ENCODE measurements around the gene URAD. TPM values are rescaled to one million over a fixed set of nuclear protein-coding genes. Genes with fewer than 3 reads are reported as not detected.
A peak's percentile ranks its signal among the peaks of the same experiment; 100 is the strongest.

Gene URAD
- total RNA-seq, 2 experiments from 2014 or later: not detected

- Mint-ChIP-seq H3K27me3 (peaks cover 61% of the 10 kb centered on the region), H3K36me3 (ENCODE audit: low read depth) (no peaks in the 10 kb centered on the region), H3K4me3 (no peak overlapping the region), H3K9me3 (no peaks in the 10 kb centered on the region), H3K4me1 (peaks cover 7% of the 10 kb centered on the region), H3K27ac (no peak overlapping the region)
- ChIA-PET POLR2A (no interaction called here), CTCF (no interaction called here)
- DNase-seq: no peak
These were observed 7.3 kb downstream of the URAD start for GRCh38 chr13:27981006-27981708.

- H3K9me3 Mint-ChIP-seq: no peaks in the 10 kb centered on the region
- no peak for DNase-seq
- POLR2A ChIA-PET: no interaction called here
- CTCF ChIA-PET: no interaction called here
- H3K27ac Mint-ChIP-seq: no peak overlapping the region
- peaks cover 9% of the 10 kb centered on the region for H3K4me1 Mint-ChIP-seq
- H3K36me3 Mint-ChIP-seq (ENCODE audit: low read depth): no peaks in the 10 kb centered on the region
- no peak overlapping the region for H3K4me3 Mint-ChIP-seq
- peaks cover 68% of the 10 kb centered on the region for H3K27me3 Mint-ChIP-seq
These were observed 8.1 kb downstream of the URAD start for GRCh38 chr13:27980280-27980998.

GRCh38 chr13:27979765-27980279 is 8.7 kb downstream of the URAD start:
- H3K27me3 Mint-ChIP-seq: peaks cover 74% of the 10 kb centered on the region
- H3K4me3 Mint-ChIP-seq: no peak overlapping the region
- no peak overlapping the region for H3K27ac Mint-ChIP-seq
- ChIA-PET CTCF (no interaction called here), POLR2A (no interaction called here)
- no peaks in the 10 kb centered on the region for H3K9me3 Mint-ChIP-seq
- no peak for DNase-seq
- H3K36me3 Mint-ChIP-seq (ENCODE audit: low read depth): no peaks in the 10 kb centered on the region
- H3K4me1 Mint-ChIP-seq: peaks cover 9% of the 10 kb centered on the region

- Mint-ChIP-seq H3K27me3 (peaks cover 80% of the 10 kb centered on the region), H3K36me3 (ENCODE audit: low read depth) (no peaks in the 10 kb centered on the region), H3K4me1 (peaks cover 9% of the 10 kb centered on the region), H3K9me3 (no peaks in the 10 kb centered on the region), H3K27ac (no peak overlapping the region), H3K4me3 (no peak overlapping the region)
- no peak for DNase-seq
- ChIA-PET CTCF (interaction anchor here (0.6 kb wide), 1 partner anchor 152 kb away, joined by 3 read pairs; no protein-coding TSS in a partner anchor), POLR2A (no interaction called here)
These were observed 9.4 kb downstream of the URAD start for GRCh38 chr13:27979001-27979643.

- Mint-ChIP-seq H3K4me1 (peaks cover 9% of the 10 kb centered on the region), H3K9me3 (no peaks in the 10 kb centered on the region), H3K27ac (no peak overlapping the region), H3K27me3 (peaks cover 85% of the 10 kb centered on the region), H3K4me3 (no peak overlapping the region), H3K36me3 (ENCODE audit: low read depth) (no peaks in the 10 kb centered on the region)
- no peak for DNase-seq
- ChIA-PET POLR2A (no interaction called here), CTCF (interaction anchor here (0.5 to 1.5 kb wide), 5 partner anchors 22 to 644 kb away, joined by 3 to 4 read pairs (median 3); no protein-coding TSS in a partner anchor)
These were observed 10.1 kb downstream of the URAD start for GRCh38 chr13:27978301-27978968.

- Mint-ChIP-seq H3K27ac (no peak overlapping the region), H3K4me1 (peaks cover 9% of the 10 kb centered on the region), H3K27me3 (peaks cover 86% of the 10 kb centered on the region), H3K9me3 (no peaks in the 10 kb centered on the region), H3K4me3 (no peak overlapping the region), H3K36me3 (ENCODE audit: low read depth) (no peaks in the 10 kb centered on the region)
- ChIA-PET CTCF (interaction anchor here (0.5 to 1.5 kb wide), 4 partner anchors 21 to 643 kb away, joined by 3 to 4 read pairs (median 3); no protein-coding TSS in a partner anchor), POLR2A (no interaction called here)
- DNase-seq: no peak
These were observed 10.8 kb downstream of the URAD start for GRCh38 chr13:27977476-27978300.

GRCh38 chr13:27976362-27977091 is 12.0 kb downstream of the URAD start:
- Mint-ChIP-seq H3K4me3 (no peak overlapping the region), H3K4me1 (peaks cover 9% of the 10 kb centered on the region), H3K36me3 (ENCODE audit: low read depth) (no peaks in the 10 kb centered on the region), H3K27ac (no peak overlapping the region), H3K9me3 (no peaks in the 10 kb centered on the region), H3K27me3 (peaks cover 84% of the 10 kb centered on the region)
- ChIA-PET CTCF (interaction anchor here (0.7 to 2.0 kb wide), 4 partner anchors 10 to 151 kb away, joined by 3 to 6 read pairs (median 4); partner anchors contain the start of gene PDX1), POLR2A (no interaction called here)
- DNase-seq: no peak

GRCh38 chr13:27975564-27976361 is 12.7 kb downstream of the URAD start:
- no peaks in the 10 kb centered on the region for H3K9me3 Mint-ChIP-seq
- POLR2A ChIA-PET: interaction anchor here (0.5 to 0.6 kb wide), 2 partner anchors 17 to 1410 kb away, joined by 3 read pairs; no protein-coding TSS in a partner anchor
- CTCF ChIA-PET: interaction anchor here (0.7 to 2.0 kb wide), 6 partner anchors 9 to 150 kb away, joined by 3 to 7 read pairs (median 5); partner anchors contain the start of gene PDX1
- H3K4me1 Mint-ChIP-seq: peaks cover 9% of the 10 kb centered on the region
- peaks cover 84% of the 10 kb centered on the region for H3K27me3 Mint-ChIP-seq
- peak overlapping the region; percentile 46 for H3K27ac Mint-ChIP-seq
- H3K36me3 Mint-ChIP-seq (ENCODE audit: low read depth): no peaks in the 10 kb centered on the region
- H3K4me3 Mint-ChIP-seq: no peak overlapping the region
- DNase-seq: no peak

GRCh38 chr13:27973961-27974662 is 14.4 kb downstream of the URAD start:
- H3K27ac Mint-ChIP-seq: no peak overlapping the region
- POLR2A ChIA-PET: no interaction called here
- H3K27me3 Mint-ChIP-seq: peaks cover 87% of the 10 kb centered on the region
- no peak overlapping the region for H3K4me3 Mint-ChIP-seq
- CTCF ChIA-PET: interaction anchor here (0.5 kb wide), 1 partner anchor 12 kb away, joined by 3 read pairs; no protein-coding TSS in a partner anchor
- H3K9me3 Mint-ChIP-seq: no peaks in the 10 kb centered on the region
- DNase-seq: no peak
- H3K36me3 Mint-ChIP-seq (ENCODE audit: low read depth): no peaks in the 10 kb centered on the region
- H3K4me1 Mint-ChIP-seq: peaks cover 8% of the 10 kb centered on the region

- no peak overlapping the region for H3K4me3 Mint-ChIP-seq
- peaks cover 83% of the 10 kb centered on the region for H3K27me3 Mint-ChIP-seq
- no peak overlapping the region for H3K27ac Mint-ChIP-seq
- H3K9me3 Mint-ChIP-seq: no peaks in the 10 kb centered on the region
- ChIA-PET POLR2A (no interaction called here), CTCF (interaction anchor here (0.7 kb wide), 1 partner anchor 146 kb away, joined by 3 read pairs; no protein-coding TSS in a partner anchor)
- no peak for DNase-seq
- H3K36me3 Mint-ChIP-seq (ENCODE audit: low read depth): no peaks in the 10 kb centered on the region
- H3K4me1 Mint-ChIP-seq: peaks cover 9% of the 10 kb centered on the region
These were observed 15.2 kb downstream of the URAD start for GRCh38 chr13:27973291-27973690.
